Measurements from ENCODE around the gene GAL3ST2.

DNA sequence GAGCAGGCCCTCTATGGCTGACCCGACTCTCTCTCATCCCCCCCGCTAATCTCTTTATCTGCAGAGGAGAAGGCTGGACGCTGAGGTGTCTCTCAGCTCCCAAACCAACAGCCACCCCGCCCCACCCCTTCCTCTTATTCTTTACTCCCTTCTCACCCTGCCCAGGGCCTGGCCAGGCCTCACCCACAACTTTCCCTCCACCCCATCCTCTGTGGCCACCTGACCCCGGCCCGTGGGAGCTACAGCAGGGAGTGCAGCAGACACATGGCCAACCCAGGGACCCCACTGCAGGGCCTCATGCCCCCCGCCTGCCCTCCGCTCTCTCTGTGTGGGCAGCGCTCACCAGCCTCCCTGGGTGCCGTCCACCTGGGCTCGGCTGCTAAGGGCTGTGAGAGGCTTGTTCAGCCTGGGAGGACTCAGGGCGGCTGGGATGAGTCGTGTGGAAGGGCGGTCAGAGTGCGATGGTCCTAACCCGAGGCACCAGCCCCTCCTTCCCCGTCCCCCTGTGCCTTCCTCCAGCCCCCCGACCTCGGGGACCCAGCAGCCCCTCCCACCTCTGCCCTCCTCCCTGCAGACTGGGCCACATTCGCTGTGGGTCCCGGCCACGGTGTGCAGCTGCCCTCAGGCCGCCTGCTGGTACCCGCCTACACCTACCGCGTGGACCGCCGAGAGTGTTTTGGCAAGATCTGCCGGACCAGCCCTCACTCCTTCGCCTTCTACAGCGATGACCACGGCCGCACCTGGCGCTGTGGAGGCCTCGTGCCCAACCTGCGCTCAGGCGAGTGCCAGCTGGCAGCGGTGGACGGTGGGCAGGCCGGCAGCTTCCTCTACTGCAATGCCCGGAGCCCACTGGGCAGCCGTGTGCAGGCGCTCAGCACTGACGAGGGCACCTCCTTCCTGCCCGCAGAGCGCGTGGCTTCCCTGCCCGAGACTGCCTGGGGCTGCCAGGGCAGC lies 39.1 kb downstream of the GAL3ST2 start:
- TF ChIP-seq, protein P1, sequence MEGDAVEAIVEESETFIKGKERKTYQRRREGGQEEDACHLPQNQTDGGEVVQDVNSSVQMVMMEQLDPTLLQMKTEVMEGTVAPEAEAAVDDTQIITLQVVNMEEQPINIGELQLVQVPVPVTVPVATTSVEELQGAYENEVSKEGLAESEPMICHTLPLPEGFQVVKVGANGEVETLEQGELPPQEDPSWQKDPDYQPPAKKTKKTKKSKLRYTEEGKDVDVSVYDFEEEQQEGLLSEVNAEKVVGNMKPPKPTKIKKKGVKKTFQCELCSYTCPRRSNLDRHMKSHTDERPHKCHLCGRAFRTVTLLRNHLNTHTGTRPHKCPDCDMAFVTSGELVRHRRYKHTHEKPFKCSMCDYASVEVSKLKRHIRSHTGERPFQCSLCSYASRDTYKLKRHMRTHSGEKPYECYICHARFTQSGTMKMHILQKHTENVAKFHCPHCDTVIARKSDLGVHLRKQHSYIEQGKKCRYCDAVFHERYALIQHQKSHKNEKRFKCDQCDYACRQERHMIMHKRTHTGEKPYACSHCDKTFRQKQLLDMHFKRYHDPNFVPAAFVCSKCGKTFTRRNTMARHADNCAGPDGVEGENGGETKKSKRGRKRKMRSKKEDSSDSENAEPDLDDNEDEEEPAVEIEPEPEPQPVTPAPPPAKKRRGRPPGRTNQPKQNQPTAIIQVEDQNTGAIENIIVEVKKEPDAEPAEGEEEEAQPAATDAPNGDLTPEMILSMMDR (IDR thresholded peaks at IDR 0.05; ENCODE audit: low read depth, low read length, poor library complexity, severe bottlenecking): no peak
- no peak for TF ChIP-seq EZH2phosphoT487 (IDR thresholded peaks at IDR 0.05; ENCODE audit: borderline replicate concordance, low read length)

Measured in DOHH2 (cell line).